NCI-H510A treated with DMSO at 0.1 percent for 48 hours (cell line): Measurements from ENCODE around the gene GDF11.

Source experiments
- DNase-seq: peaks from one replicate; lab custom pipeline; 2025; lab: John Stamatoyannopoulos, UW

Gene GDF11

GRCh38 chr12:55742719-55743405 is at the start of gene GDF11:
Gene GDF11, plus strand, starts transcription at chr12:55743122. Its CDS starts 195 bp downstream, at chr12:55743317.
- peak; percentile 81 for DNase-seq

- DNase-seq: no peak
Observed at GRCh38 chr12:55693323-55694187, 49.4 kb upstream of the GDF11 start.

- no peak for DNase-seq
Observed at GRCh38 chr12:55694188-55694515, 48.8 kb upstream of the GDF11 start.

- no peak for DNase-seq
Observed at GRCh38 chr12:55694651-55695050, 48.3 kb upstream of the GDF11 start.

- DNase-seq: no peak
Observed at GRCh38 chr12:55695349-55695748, 47.6 kb upstream of the GDF11 start.

GRCh38 chr12:55696141-55696540 is 46.8 kb upstream of the GDF11 start:
- DNase-seq: no peak

GRCh38 chr12:55696796-55697462 is 46.0 kb upstream of the GDF11 start:
- no peak for DNase-seq

GRCh38 chr12:55697686-55698085 is 45.2 kb upstream of the GDF11 start:
- DNase-seq: no peak

GRCh38 chr12:55698241-55698955 is 44.5 kb upstream of the GDF11 start:
- no peak for DNase-seq

- DNase-seq: no peak
Observed at GRCh38 chr12:55698965-55699364, 44.0 kb upstream of the GDF11 start.

- DNase-seq: no peak
Observed at GRCh38 chr12:55699471-55700055, 43.4 kb upstream of the GDF11 start.

- no peak for DNase-seq
Observed at GRCh38 chr12:55700255-55701018, 42.5 kb upstream of the GDF11 start.

GRCh38 chr12:55702861-55703260 is 40.1 kb upstream of the GDF11 start:
- no peak for DNase-seq

- no peak for DNase-seq
Observed at GRCh38 chr12:55703288-55703687, 39.6 kb upstream of the GDF11 start.

- DNase-seq: no peak
Observed at GRCh38 chr12:55703901-55704761, 38.8 kb upstream of the GDF11 start.

GRCh38 chr12:55704824-55705718 is 37.9 kb upstream of the GDF11 start:
- no peak for DNase-seq

GRCh38 chr12:55705782-55706402 is 37.0 kb upstream of the GDF11 start:
- no peak for DNase-seq

GRCh38 chr12:55706568-55707218 is 36.2 kb upstream of the GDF11 start:
- DNase-seq: peak; percentile 15
